Measurements from ENCODE around the gene CDYL. TPM values are rescaled to one million over a fixed set of nuclear protein-coding genes. Genes with fewer than 3 reads are reported as not detected.

The CDYL gene
- total RNA-seq, 1 donor from 2014 or later: 20.8 TPM

DNA sequence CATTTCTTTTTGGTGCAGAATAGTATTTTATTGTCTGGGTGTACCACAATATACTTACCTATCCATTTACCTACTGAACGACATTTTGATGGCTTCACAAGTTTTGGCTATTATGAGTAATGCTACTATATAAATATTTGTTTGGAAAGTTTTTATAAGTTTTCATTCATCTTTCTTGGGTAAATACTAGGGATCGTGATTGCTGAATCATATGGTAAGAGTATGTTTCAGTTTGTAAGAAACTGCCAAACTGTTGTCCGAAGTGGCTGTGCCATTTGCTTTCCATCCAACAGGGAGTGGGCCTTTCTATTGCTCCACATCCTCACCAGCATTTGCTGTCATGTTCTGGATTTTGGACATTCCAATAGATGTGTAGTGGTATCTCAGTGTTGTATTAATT, 104.2 kb downstream of the CDYL start:
- no peak for DNase-seq (ENCODE audit: low read depth in 2 of 2)

DNA sequence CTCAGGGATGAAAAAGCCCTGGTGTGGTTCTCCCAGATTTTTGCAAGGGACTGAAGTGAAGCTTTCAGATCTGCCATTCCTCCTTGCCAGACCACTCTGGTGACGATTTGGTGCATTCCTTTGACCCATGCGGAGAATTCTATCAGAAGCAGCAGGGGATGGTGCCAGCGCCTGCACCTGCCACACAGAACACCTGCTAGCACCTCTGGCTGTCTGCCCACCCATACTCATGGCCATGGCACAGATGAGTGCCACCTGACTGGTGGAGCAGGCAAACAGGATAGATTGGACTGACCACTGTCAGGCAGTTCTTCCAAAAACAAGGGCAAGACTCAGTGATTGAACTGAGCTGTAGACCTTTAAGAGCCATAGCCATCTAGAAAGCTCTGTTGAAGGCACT, 107.1 kb downstream of the CDYL start:
- no peak for DNase-seq (ENCODE audit: low read depth in 2 of 2)

DNA sequence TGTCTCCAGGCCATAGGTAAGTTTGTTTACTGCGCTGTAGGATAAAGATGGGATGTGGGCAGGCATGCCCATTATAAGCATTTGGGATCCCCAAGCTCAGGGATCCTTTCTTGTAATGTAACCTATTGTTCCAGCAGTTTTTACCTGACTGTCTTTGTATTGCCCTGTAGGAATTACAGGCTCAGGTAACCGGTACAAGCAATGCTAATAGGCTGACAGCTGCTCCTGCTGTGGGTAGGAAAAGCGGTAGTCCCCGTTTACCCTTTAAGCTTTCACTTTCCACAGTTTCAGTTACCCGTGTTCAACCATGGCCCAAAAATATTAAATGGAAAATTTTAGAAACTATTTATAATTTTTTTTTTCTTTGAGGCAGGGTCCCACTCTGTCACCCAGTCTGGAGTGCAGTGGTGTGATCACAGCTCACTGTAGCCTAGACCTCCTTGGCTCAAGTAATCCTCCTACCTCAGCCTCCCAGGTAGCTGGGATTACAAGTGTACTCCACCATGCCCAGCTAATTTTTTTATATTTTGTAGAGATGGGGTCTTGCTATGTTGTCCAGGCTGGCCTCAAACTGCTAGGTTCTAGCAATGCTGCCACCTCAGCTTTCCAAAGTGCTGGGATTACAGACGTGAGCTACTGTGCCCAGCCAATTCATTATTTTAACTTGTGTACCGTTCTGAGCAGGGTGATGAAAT, 108.6 kb downstream of the CDYL start:
- DNase-seq (ENCODE audit: low read depth in 2 of 2): no peak

DNA sequence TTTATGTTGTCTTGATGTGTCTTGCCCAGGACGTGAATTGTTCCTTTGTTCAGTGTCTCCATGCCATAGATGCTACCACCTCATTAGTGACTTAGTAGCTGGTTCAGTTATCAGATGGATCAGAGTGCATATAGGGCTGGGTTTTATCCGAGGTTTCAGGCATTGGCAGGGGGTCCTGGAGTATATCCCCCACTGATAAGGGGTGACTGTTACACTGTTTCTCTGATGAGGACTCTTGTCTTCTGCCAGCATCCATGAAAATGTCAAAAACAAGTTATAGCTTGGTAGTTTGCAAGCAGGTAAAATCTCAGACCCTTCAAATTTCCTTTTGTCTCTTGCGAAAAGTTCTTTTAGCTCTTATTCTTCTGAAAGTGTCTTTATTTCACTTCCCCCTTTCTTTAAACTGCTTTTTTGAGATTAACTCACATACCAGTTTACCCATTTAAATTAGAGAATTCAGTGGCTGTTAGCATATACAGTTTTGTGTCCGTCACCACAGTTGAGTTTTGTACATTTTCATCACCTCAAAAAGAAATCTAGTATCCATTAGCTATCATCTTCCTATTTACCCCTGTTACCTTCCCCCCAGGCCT, 109.2 kb downstream of the CDYL start:
- DNase-seq (ENCODE audit: low read depth in 2 of 2): no peak

DNA sequence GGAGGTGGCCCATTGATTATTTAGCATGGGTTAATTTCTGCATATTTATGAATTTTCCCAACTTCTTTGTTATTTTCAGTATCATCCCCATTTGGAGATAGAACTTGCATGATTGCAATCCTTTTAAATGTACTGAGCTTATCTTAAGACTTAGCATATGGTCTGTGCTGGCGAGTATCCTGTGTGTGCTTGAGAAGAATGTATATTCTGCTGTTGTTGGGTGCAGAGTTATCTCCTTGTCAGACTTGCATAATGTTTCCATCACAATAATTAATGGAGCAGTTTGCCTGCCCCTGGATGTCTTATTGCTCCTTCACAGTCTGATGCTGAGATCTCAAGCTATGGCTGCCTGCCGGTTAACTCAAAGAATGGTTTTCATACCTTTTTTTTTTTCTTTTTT, 112.6 kb downstream of the CDYL start:
- DNase-seq (ENCODE audit: low read depth in 2 of 2): no peak

DNA sequence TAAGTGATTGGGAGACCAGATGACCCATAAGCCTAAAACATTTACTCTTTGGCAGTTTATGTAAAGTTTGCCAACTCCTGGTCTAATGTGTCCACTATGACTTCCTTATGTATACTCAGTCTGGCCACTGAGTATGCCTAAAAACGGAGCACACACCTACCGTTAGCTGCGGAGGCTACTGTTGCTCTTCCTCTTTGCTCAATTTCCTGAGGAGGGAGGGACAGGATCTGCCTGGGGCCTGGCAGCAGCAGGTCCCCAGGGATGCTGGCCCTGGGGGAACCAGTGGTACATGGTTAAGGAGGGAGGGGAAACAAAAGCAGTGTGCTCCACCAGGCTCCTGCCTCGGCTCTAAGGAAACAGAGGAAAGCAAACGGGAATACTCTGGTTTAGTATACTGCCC, 113.5 kb downstream of the CDYL start:
- no peak for DNase-seq (ENCODE audit: low read depth in 2 of 2)

DNA sequence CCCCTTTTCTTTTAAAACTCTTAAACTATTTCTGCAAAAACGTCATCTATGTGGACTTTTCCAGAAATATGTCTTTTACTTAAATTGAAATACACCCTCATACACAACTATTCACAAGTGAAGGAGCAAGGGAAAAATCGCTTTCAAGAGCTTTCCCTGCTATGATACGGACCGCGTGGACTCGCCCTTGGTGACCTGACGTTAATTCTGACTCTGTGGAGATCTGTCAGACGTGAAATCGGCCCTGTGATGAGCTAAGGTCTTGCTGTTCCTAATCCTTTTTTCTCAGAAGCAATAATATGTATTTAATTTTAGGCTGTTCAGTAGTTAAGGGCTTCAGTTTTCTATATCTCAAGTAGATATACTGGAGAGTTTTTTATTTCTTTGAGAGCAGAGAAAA, 114.0 kb downstream of the CDYL start:
- DNase-seq (ENCODE audit: low read depth in 2 of 2): no peak

DNA sequence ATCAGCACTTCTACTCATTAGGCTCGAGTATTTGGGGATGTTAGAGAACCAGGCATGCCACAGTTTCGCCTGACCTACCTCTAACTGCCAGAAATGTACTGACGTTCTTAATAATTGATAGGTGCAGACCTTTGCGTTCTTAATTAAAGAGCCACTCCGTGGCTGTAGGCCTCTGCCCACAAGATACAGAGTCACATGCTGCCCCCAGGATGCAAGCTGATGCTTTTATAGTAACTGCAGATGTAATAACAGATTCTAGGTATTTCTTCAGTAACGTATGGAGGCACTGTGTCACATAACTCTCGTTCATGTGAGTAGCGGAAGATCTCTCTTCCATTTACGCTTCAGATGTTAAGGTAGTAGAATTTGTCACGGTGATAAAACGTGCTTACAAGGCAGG, 114.4 kb downstream of the CDYL start:
- no peak for DNase-seq (ENCODE audit: low read depth in 2 of 2)

DNA sequence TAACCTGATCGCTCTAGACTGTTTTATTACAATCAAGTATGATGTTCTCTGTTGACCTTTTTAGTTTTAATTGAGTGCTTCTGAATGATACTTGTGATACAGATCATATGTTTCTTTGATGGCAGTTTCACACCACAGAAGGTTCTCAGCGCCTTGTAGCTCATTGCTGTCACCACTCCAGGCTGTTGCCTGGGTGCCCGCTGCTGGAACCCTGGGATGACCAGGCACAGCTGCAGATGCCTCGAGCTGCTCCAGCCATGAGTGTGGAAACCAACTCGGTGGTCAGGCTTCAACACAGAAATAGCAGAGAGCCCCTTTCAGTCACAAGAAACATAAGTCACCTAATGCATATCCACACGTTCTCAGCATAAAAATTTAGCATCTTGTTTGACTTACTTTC, 114.9 kb downstream of the CDYL start:
- no peak for DNase-seq (ENCODE audit: low read depth in 2 of 2)

DNA sequence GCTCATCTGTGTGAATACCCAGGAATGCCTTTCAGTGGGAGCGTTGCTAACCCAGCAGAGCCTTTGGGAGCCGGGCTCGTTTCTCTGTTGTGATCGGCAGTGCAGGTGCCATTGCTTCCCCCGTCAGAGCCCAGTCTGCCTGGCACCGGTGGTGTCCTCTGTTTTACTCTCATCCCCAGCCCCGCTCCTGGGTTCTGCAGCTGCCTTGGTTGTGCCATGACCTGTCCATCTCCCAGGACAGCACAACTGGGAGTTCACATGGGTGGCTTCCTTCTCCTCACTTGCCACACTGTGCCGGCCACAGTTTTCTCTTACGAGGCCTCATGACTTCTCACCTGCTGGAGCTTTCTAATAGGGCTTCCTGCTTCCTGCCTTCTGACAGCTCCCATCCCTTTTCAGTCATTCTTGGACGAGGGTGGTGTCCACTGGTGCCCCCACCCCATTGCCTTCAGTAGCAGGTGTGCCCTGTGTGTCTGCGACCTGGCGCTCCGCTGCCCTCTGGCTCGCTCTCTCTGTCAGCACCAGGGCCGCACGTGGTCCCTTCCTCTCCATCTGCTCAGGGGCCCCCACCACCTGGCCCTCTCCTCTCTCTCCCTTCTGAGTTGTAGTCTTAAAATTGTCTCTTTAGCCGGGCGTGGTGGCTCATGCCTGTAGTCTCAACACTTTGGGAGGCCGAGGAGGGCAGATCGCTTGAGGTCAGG, 116.7 kb downstream of the CDYL start:
- DNase-seq (ENCODE audit: low read depth in 2 of 2): no peak

DNA sequence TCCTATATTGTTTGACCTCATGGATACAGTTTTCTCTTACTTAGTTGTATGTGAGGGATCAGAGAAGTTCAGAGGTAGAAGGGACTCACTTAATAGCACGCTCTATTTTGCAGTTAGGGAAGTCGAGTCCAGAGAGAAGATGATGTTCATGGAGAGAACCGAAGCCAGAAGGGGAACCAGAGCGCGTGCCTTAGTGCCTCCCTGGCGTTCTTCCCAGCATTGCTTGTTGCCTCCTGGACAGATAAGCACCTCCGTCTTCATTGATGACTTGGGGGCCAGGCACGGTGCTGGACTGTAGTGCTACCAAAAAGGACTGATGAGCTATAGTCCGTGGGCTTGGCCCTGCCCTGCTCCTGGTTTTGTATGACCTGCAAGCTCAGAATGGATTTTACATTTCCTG, 117.8 kb downstream of the CDYL start:
- DNase-seq (ENCODE audit: low read depth in 2 of 2): no peak

DNA sequence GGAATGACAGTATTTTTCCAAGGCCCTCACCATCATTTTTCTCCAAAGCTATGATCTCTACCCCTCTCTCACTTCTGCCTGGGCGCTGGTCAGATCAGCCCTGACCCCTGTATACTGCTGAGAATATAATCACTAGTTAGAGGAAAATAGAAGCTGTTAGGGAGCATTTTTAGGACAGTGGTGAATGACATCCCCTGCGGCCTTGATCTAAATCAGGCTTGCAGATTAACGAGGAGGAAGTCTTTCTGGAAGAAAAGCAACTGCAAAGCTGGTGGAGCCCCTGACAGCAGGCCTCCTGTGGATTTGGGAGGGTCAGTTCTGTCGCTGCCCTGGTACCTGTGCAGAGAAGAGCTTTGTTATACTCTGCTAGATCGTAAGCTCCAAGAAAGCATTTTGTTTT, 119.8 kb downstream of the CDYL start:
- no peak for DNase-seq (ENCODE audit: low read depth in 2 of 2)

DNA sequence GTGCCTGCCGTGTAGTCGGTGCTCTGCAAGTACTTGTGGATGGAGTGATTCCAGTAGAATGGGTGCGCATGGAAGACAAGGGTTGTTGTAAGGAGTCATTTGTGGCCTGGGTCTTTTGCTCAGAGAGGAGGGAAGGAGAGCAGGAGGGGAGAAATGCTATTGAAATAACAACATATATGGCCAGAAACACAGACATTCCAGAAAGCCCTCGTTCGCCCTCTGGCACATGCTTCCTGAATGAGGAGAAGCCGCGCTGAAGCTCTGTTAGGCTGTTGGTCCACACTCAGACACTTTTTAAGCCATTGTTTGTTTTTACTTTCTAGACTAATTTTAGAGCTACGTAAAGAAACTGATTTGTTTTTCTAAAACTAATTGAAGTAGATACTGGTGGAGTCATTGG, 120.2 kb downstream of the CDYL start:
- DNase-seq (ENCODE audit: low read depth in 2 of 2): no peak

DNA sequence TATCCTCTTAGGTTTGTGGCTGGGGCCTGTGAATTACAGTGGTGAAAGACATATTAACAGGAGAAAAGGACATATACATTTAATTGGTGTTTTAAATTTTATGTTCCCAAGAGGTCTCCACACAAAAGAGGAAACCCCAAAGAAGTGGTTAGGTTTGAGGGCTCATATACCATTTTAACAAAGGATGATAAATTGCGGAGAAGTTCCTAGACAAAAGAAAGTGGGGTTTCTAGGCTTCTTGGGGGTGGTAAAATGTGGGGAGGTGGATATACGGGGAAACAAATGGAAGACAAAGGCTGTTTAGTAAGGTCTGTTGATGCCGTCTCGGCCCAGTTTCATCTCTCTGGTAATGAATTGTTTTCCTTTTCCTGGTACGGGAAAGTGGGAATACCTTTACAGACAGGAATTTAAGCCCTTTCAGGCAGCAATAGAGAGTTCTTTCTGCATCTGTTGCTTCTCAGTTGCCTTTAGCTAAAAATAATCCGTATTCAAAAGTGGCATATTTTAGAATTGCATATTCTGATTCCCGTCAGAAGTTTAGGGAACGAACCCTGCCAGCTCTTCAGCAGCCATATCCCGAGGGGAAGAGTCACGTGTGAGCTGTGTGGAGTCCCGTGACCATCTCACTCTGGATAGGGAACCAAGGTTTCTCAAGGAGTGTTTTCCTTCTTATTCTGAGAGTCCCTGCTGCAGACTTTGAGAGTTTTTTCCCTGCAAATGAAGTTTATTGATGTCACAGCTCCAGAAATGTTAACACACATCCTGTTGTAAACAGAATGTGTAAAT, 123.2 kb downstream of the CDYL start:
- no peak for DNase-seq (ENCODE audit: low read depth in 2 of 2)

DNA sequence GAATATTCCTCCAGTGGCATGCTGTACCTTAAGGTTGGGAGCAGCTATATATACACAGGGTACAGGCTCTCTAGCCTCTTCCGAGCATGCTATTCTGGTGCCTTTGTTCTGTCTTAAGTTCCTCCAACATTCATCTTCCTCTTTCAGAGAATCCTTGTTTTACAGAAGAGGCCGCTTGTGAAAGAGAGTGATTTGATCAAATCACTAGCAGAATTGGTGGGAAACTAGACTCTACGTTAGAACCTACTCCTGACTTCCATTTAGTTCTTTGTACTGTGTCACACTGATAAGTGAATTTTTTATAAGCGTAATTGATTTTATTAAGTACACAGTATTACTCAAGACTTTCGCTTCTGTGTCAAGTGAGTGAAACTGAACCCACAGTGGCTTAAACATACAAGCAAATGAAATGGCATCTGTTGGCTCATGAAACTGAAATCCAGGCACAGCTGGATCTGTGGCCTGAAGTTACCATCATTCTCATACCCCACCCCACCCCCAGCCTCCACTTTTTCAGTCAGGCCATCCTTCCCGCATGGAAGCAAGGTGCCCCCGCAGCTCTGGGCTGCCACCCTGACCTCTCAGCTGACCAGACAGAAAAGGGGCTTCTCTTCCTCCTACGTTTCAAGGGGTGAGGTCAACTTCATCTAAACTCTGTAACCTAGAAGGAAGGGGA, 125.3 kb downstream of the CDYL start:
- DNase-seq (ENCODE audit: low read depth in 2 of 2): no peak

DNA sequence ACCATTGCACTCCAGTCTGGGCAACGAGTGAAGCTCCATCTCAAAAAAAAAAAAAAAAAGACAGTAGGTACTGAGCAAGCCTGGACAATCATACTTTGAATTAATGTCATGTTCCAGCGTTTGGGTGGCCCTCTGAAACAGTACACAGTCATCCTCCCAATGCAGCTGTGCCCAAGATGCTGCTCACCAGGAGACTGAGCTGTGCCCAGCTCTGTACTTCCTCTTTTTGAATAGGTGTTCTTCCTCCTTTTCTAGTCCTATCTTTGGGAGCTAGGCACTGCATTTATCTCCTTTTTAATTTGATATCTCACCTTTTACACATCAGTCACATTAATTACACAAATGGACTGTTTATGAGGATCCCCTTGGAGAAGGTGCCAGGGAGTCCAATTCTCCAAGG, 126.2 kb downstream of the CDYL start:
- no peak for DNase-seq (ENCODE audit: low read depth in 2 of 2)

DNA sequence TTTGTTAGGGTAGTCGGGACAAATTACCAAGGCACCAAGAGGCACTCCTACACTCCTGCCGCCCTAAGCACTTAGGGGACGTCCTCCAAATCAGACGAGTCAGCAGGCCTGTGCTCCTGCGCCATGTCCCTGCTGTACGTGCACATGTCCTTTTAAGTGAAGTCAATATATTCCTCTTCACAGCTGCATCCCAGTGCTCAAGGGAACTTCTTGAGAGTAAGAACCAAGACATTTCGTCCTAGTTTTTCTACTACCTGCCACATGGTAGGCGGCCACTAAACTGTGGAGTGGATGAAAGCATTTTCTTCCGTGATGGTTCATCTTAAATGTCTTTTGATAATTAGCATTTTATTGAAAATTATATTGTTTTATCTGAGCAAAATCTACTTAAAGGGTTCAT, 126.9 kb downstream of the CDYL start:
- DNase-seq (ENCODE audit: low read depth in 2 of 2): no peak

DNA sequence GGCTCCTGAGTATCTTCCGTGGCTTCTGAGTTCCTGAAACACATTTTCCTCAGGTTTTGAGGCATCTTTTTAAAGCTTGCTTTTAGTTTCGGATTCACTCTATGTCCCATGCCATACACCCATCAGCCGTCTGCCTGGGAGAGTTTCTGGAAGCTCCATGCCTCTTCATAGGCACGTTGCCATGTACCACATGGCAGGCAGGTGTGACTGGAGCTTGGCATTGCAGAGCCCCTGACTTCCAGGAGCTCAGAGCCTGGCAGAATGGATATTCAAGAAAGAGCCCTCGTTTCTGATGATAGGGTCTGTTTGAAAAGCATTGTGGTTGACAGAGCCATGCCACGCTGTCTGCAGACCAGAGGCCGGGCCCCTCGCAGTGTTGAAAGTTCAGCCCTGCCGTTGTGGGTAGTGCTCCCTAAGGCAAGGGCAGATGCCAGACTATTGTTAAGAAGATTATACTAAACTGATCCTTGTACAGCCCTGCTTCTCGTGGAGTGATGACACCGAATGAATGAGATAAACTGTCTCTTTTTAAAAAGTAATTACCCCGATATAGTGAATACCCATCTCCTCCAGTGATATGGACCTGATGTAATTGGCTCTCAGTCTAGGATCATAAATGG, 127.7 kb downstream of the CDYL start:
- no peak for DNase-seq (ENCODE audit: low read depth in 2 of 2)

DNA sequence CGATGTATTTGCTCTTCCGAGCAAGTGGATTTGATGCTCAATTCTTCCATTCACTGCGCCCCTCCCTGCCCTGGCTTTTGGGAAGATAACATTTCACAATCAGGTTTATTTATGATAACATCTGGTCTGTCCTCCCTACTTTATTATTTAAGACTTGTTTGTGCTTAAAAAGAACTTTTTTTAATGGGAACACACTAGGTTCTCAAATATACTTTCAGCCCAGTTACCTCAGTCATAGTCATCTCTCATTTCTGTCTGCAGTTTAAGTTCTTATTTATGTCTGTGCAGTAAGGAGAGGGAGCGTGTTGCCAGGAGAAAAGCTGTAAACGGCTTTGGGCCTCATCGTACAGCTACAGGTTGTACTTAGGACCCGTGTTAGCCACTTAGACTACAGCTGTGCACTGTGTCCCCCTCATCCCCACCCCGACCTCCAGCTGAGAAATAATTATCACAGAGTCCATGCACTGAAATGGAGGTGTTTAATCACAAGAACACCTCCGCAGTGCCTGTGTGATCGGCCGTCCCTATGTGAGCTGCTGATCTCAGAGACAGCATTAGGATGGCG, 128.3 kb downstream of the CDYL start:
- no peak for DNase-seq (ENCODE audit: low read depth in 2 of 2)

DNA sequence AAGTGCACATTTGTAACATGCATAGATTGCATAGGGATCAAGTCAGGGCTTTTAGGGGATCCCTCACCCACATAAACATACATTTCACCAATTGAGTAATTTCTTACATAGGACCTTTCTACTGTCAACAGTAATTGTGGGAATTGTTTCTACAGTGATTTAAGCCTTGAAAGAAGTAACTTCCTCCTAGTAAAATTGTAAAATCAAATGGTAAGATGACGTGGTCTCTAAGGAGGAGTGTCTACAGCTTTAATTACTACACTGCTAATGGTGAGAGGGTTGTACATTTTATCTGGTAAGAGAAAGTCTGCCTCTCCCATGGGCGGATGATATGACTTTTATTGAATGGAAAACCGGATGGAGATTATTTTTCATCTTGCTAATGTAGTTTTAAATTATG, 129.6 kb downstream of the CDYL start:
- DNase-seq (ENCODE audit: low read depth in 2 of 2): no peak
